Fibroblast of the aortic adventitia (primary cell): ENCODE data around the gene MED27. TPM values are rescaled to one million over a fixed set of nuclear protein-coding genes. Genes with fewer than 3 reads are reported as not detected.
A peak's percentile ranks its signal among the peaks of the same experiment; 100 is the strongest.

Experiments
- DNase-seq: peaks from one replicate; pipeline ENCODE4 v3.0.0-alpha.2; 2010; ENCODE audit warnings: low read depth
- H3K4me3 ChIP-seq: 2 replicates; pipeline ENCODE4 v1.5.1; 2011; ENCODE audit warnings: low read depth, mild to moderate bottlenecking, control low read depth, low read length, moderate library complexity
- total RNA-seq: library from RNA; depleted of rRNA; stranded (reverse); fragments of >200 nt; gene quantifications from 2 replicates; pipeline ENCODE4 v1.2.3, GENCODE V29; 2012; ENCODE audit warnings: low replicate concordance
- TF ChIP-seq, protein P1 (sequence below): IDR thresholded peaks from 2 replicates; pipeline ENCODE4 v1.5.1; 2011; ENCODE audit warnings: mild to moderate bottlenecking, low read length, control low read depth, inconsistent platforms; ENCODE audit not compliant: insufficient read depth

Gene MED27
- total RNA-seq, 1 donor = 29.4 TPM

DNA sequence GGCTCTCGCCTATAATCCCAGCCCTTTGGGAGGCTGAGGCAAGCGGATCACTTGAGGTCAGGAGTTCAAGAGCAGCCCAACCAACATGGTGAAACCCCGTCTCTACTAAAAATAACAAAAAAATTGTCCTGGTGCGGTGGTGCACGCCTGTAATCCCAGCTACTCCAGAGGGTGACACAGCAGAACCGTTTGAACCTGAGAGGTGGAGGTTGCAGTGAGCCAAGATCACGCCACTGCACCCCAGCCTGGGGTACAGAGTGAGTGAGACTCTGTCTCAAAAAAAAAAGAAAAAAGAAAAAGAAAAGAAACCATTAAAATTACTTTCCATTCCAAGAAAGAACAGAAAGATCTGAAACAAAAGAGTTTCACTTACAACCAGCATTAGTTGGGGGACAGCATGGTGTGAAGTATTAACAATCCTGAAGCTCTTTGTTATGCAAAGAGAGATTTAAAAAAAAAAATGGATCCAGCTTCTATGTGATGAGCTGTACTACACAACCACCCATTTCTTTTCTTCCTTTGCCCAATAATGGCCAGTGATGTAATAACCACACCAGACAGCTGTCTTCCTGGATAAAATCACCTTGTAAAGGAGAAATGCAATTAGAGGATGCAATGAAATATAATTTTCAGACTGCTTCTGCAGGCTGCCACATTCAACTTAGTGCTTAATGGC lies 76.9 kb downstream of the MED27 start:
- TF ChIP-seq, protein P1, sequence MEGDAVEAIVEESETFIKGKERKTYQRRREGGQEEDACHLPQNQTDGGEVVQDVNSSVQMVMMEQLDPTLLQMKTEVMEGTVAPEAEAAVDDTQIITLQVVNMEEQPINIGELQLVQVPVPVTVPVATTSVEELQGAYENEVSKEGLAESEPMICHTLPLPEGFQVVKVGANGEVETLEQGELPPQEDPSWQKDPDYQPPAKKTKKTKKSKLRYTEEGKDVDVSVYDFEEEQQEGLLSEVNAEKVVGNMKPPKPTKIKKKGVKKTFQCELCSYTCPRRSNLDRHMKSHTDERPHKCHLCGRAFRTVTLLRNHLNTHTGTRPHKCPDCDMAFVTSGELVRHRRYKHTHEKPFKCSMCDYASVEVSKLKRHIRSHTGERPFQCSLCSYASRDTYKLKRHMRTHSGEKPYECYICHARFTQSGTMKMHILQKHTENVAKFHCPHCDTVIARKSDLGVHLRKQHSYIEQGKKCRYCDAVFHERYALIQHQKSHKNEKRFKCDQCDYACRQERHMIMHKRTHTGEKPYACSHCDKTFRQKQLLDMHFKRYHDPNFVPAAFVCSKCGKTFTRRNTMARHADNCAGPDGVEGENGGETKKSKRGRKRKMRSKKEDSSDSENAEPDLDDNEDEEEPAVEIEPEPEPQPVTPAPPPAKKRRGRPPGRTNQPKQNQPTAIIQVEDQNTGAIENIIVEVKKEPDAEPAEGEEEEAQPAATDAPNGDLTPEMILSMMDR = no peak
- H3K4me3 ChIP-seq = no peak overlapping the region
- DNase-seq = no peak

DNA sequence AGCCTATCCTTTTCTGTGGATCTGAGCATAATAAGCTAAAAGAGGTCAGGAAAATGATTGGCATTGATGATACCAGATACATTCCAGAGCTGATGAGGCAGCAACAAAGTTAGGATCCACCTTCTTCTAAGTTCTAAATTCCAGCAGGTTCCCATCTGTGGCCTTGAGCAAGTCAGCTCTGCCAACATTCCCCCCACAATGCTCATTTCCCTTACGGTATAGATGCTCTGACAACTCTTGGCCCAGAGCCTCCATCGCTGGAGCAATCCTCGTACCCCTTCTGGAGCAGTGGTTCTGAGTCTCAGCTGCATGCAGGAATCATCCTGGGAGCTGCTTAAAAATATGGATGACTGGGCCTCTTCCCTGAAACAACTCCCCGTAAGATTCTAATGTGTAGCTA lies 78.1 kb downstream of the MED27 start:
- TF ChIP-seq, protein P1 = no peak
- no peak overlapping the region for H3K4me3 ChIP-seq
- no peak for DNase-seq

DNA sequence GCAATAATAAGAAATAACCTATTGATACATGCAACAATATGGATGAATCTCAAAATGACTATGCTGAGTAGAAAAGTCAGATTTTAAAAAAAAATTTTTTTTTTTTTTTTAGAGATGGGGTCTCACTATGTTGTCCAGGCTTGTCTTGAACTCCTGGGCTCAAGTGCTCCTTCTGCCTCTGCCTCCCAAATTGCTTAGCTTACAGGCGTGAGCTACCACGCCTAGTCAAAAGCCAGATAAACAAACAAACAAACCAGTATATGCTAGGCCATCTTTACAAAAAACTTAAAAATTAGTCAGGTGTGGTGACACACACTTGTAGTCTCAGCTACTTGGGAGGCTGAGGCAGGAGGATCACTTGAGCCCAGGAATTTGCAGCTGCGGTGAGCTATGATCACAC lies 79.0 kb downstream of the MED27 start:
- DNase-seq = no peak
- TF ChIP-seq, protein P1 = no peak
- H3K4me3 ChIP-seq = no peak overlapping the region

DNA sequence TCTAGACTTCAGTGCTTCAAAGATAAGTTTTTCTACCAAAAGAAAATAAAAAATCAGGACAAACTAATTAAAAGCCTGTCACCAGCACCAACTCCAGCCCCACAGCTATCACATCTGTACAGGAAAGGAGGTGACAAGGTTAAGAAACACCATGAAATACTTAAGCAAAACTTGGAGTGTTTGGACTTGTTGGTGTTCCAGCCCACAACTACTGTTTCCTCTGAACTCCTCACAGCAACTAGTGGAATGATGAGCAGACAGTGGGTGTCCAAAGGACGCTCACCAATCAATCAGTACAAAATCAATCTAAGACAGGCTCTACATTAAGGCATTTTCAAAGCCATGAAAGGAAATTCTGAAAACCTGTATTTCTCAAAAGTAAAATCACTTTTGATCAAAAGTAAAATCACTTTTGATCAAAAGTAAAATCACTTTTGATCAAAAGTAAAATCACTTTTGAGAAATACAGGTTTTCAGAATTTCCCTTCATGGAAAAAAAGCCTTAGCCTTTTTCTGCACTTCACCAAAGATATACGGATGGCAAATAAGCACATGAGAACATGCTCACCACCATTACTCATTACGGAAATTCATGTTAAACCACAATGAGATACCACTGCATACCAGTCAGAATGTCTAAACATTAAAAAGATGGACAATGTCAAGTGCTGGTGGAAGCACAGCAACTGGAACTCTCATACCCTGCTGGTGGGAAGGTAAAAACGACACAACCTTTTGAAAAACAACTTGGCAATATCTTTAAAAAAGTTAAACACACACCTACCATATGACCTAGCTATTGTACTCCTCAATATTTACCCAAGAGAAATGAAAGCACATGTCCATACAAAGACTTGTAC lies 79.7 kb downstream of the MED27 start:
- TF ChIP-seq, protein P1 = no peak
- no peak overlapping the region for H3K4me3 ChIP-seq
- peak; percentile 59 for DNase-seq

DNA sequence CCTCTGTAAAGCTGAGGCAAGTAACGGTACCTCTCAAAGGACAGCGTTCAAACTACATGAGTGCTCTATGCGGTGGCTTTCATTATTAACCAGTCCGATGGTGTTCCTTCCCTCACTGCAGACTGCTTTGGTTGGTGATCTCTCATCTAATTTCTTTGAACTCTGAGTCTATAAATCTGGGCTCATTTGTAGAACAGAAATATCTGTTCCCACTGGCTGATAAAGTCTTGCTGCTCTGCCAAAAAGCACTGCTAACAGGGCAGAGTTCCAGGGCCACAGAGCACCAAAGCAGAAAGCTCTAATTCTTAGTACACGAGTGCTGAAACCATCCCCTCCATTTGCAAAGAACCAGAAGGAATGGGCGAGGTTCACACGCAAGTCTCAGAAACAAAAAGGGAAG lies 81.9 kb downstream of the MED27 start:
- H3K4me3 ChIP-seq = no peak overlapping the region
- peak; percentile 90 for DNase-seq
- TF ChIP-seq, protein P1 = no peak

DNA sequence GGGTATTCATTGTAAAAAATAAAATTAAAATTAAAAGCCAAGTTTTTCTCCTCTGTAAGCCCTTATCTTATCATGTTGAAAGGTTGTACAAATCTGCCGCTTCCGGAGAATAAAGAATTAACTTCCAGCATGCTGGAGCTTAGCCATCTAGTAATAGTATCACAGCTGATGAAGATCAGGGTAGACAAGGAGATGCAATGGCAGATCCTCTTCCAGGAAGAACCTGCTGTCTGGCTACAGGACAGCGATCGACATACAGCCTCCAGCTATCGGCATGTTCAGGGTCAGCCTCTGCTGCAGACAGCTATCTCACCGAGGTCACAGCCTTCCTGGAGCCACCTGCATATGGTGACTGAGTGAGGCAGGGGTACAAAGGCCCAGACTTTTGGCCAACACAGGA lies 82.6 kb downstream of the MED27 start:
- no peak for DNase-seq
- H3K4me3 ChIP-seq = no peak overlapping the region
- TF ChIP-seq, protein P1 = no peak
